Lung (tissue), 12 donors: Measurements from ENCODE around the gene DHX32. TPM values are rescaled to one million over a fixed set of nuclear protein-coding genes. Genes with fewer than 3 reads are reported as not detected.
"Not testable (repeated sequence)": the region's sequence is repeated elsewhere in the genome, so short reads cannot be mapped to it uniquely, and the experiment has no call there.

Experiments
- ATAC-seq: fragments of 200-7000 bp; cut with Tn5 transposase; one replicate; pipeline ENCODE4 v1.9.1; 2020; ENCODE audit warnings: moderate number of reproducible peaks; ENCODE audit not compliant: insufficient read depth, low FRiP score
- DNase-seq, 3 donors: peaks; one replicate each; pipeline ENCODE4 v3.0.0-alpha.2; 2013 to 2017
- H3K27ac ChIP-seq, 2 donors: one replicate each; pipeline ENCODE4 v1.5.1; 2013; ENCODE audit warnings: mild to moderate bottlenecking in 2 of 2, moderate library complexity in 2 of 2, control low read depth in 1 of 2, inconsistent platforms in 1 of 2, low read depth in 1 of 2, low read length in 1 of 2
- H3K27me3 ChIP-seq, 3 donors: one replicate each; pipeline ENCODE4 v1.5.1; 2013; ENCODE audit warnings: low read length in 2 of 3; ENCODE audit not compliant: control insufficient read depth in 3 of 3, insufficient read depth in 3 of 3
- H3K36me3 ChIP-seq, 4 donors: one replicate each; pipeline ENCODE4 v1.5.1; 2013; ENCODE audit warnings: low read length in 4 of 4, mild to moderate bottlenecking in 1 of 4, moderate library complexity in 1 of 4; ENCODE audit not compliant: control insufficient read depth in 4 of 4, insufficient read depth in 4 of 4
- H3K4me1 ChIP-seq, 5 donors: one replicate each; pipeline ENCODE4 v1.5.1; 2013; ENCODE audit warnings: low read length in 5 of 5, mild to moderate bottlenecking in 2 of 5, moderate library complexity in 1 of 5; ENCODE audit not compliant: control insufficient read depth in 5 of 5, insufficient read depth in 5 of 5
- H3K4me3 ChIP-seq: one replicate; pipeline ENCODE4 v1.5.1; 2013; ENCODE audit warnings: mild to moderate bottlenecking, control low read depth, moderate library complexity
- H3K9ac ChIP-seq, 2 donors: one replicate each; pipeline ENCODE4 v1.5.1; 2013; ENCODE audit warnings: low read length in 2 of 2, control low read depth in 1 of 2; ENCODE audit not compliant: insufficient read depth in 1 of 2
- H3K9me3 ChIP-seq, 4 donors: one replicate each; pipeline ENCODE4 v1.5.1; 2013; ENCODE audit warnings: low read length in 3 of 4, mild to moderate bottlenecking in 1 of 4, moderate library complexity in 1 of 4; ENCODE audit not compliant: control insufficient read depth in 4 of 4, insufficient read depth in 3 of 4
- CTCF ChIP-seq: IDR thresholded peaks from 2 replicates; pipeline ENCODE4 v1.5.1; 2012; ENCODE audit warnings: mild to moderate bottlenecking; ENCODE audit errors: control extremely low read depth, extremely low read depth
- WGBS, 2 donors: extraction: QIAGEN DNeasy Blood & Tissue Kit; methylation state at CpG; one replicate each; pipeline ENCODE4 v1.1.7; 2013; 5-methylcytosine and 5-hydroxymethylcytosine counted together
- polyA plus RNA-seq, 2 donors: library from polyadenylated mRNA; stranded (reverse); fragments of 200-250 nt; gene quantifications; one replicate each; pipeline ENCODE4 v1.2.1, GENCODE V29; 2013
- total RNA-seq, 2 donors: library from RNA; depleted of rRNA in 1 of 2; stranded (reverse); fragments of >200 nt in 1 of 2; gene quantifications; one replicate each; pipeline ENCODE4 v1.2.1, GENCODE V29; 2014 to 2021
- donor health status: control.
- donor health status: control.
- donor health status: Bipolar disorder and iron deficiency.
- donor health status: healthy.
- donor health status: DM: yes; HTN: yes; CAD: no.

The DHX32 gene
- total and polyA plus RNA-seq, 4 donors, result 15.2 to 33.8 (median 25.5) TPM

GRCh38 chr10:125926247-125926646 lies 45.2 kb upstream of the DHX32 start:
- DNase-seq, result no peak
- Histone ChIP-seq H3K9ac (no peak overlapping the region), H3K4me1 (no peaks in the 10 kb centered on the region), H3K36me3 (no peaks in the 10 kb centered on the region), H3K4me3 (no peak overlapping the region), H3K27ac (no peak overlapping the region), H3K9me3 (peaks cover 0 to 1% (median 0%) of the 10 kb centered on the region in 4 donors), H3K27me3 (no peaks in the 10 kb centered on the region)
- WGBS, 2 donors, result 60 to 61% methylated on average over 5 of the region's 5 CpGs
- no peak for TF ChIP-seq CTCF
- ATAC-seq, result no peak

GRCh38 chr10:125925262-125925834 lies 44.3 kb upstream of the DHX32 start:
- no peak overlapping the region for H3K4me3 ChIP-seq
- DNase-seq (no peak), ATAC-seq (no peak)

GRCh38 chr10:125921643-125922306 lies 40.7 kb upstream of the DHX32 start:
- not testable (repeated sequence) for H3K9me3 ChIP-seq, ATAC-seq
- 93 to 97% methylated on average over 2 of the region's 2 CpGs for WGBS, 2 donors

More at GRCh38 chr10:125925262-125925834, 44.3 kb upstream of the DHX32 start:
- no peaks in the 10 kb centered on the region for H3K36me3 ChIP-seq
- no peaks in the 10 kb centered on the region for H3K4me1 ChIP-seq
- no peak overlapping the region for H3K27ac ChIP-seq
- 83 to 86% methylated on average over 5 of the region's 5 CpGs for WGBS, 2 donors
- H3K9me3 ChIP-seq, result peaks cover 0 to 1% (median 0%) of the 10 kb centered on the region in 4 donors
- no peak overlapping the region for H3K9ac ChIP-seq
- no peak for TF ChIP-seq CTCF
- H3K27me3 ChIP-seq, result no peaks in the 10 kb centered on the region

GRCh38 chr10:125917704-125918361 lies 36.7 kb upstream of the DHX32 start:
- not testable (repeated sequence) for H3K27ac ChIP-seq, H3K27me3 ChIP-seq, DNase-seq, H3K9me3 ChIP-seq, H3K36me3 ChIP-seq, H3K9ac ChIP-seq, H3K4me3 ChIP-seq, H3K4me1 ChIP-seq
- ATAC-seq, result peak; percentile 19
- 89 to 90% methylated on average over 8 of the region's 8 CpGs for WGBS, 2 donors

More at GRCh38 chr10:125921643-125922306, 40.7 kb upstream of the DHX32 start:
- DNase-seq, H3K4me3 ChIP-seq, H3K9ac ChIP-seq, H3K4me1 ChIP-seq, H3K36me3 ChIP-seq, H3K27me3 ChIP-seq, H3K27ac ChIP-seq: not testable (repeated sequence)
